Kidney (tissue), 14 donors: Measurements from ENCODE around the gene TOX4. TPM values are rescaled to one million over a fixed set of nuclear protein-coding genes. Genes with fewer than 3 reads are reported as not detected.

ENCODE experiments used
- DNase-seq, 5 donors: peaks; one replicate each; pipeline ENCODE4 v3.0.0-alpha.2; 2013 to 2020
- FAIRE-seq: peaks from 2 replicates; lab custom pipeline; 2012; peaks lifted over from hg19 to GRCh38; lab: Jason Lieb, UNC
- H3K27ac ChIP-seq, 2 donors: one replicate each; pipeline ENCODE4 v1.7.0; 2013; ENCODE audit warnings: low read depth in 2 of 2, low read length in 2 of 2, inconsistent platforms in 1 of 2
- H3K27me3 ChIP-seq: one replicate; pipeline ENCODE4 v1.7.1; 2013; ENCODE audit warnings: low read length, inconsistent platforms; ENCODE audit not compliant: control insufficient read depth, insufficient read depth
- H3K36me3 ChIP-seq, 3 donors: one replicate each; pipeline versions ENCODE4 v1.7.0 to v1.7.1; 2013; ENCODE audit warnings: low read length in 3 of 3, control low read depth in 1 of 3, inconsistent platforms in 1 of 3; ENCODE audit not compliant: insufficient read depth in 3 of 3, control insufficient read depth in 2 of 3
- H3K4me1 ChIP-seq, 3 donors: one replicate each; pipeline versions ENCODE4 v1.7.0 to v1.7.1; 2013; ENCODE audit warnings: low read length in 3 of 3, inconsistent platforms in 1 of 3, low read depth in 1 of 3; ENCODE audit not compliant: control insufficient read depth in 2 of 3, insufficient read depth in 2 of 3
- H3K4me3 ChIP-seq, 3 donors: one replicate each; pipeline versions ENCODE4 v1.7.0 to v1.8.1; 2013; ENCODE audit warnings: low read length in 3 of 3, control low read depth in 1 of 3, inconsistent platforms in 1 of 3
- H3K9ac ChIP-seq, 3 donors: one replicate each; pipeline versions ENCODE4 v1.7.0 to v1.7.1; 2013; ENCODE audit warnings: low read length in 3 of 3, control low read depth in 1 of 3, inconsistent platforms in 1 of 3
- H3K9me3 ChIP-seq, 3 donors: one replicate each; pipeline versions ENCODE4 v1.7.0 to v1.7.1; 2013; ENCODE audit warnings: low read length in 3 of 3, control low read depth in 1 of 3, inconsistent platforms in 1 of 3; ENCODE audit not compliant: control insufficient read depth in 2 of 3, insufficient read depth in 1 of 3
- intact Hi-C: fragments of 100-400 bp; cut with DNase I; formaldehyde crosslinking; loops from one replicate; pipeline ENCODE4 v1.11.1; 2022
- polyA plus RNA-seq: library from polyadenylated mRNA; stranded (reverse); fragments of 350-450 nt; fragmentation: Illumina TruSeq; extraction: RNeasy Lipid Tissue Mini Kit (QIAGEN cat#74804); gene quantifications from one replicate; pipeline ENCODE4 v1.2.3, GENCODE V29; 2014; ENCODE audit warnings: low read depth, low replicate concordance; ENCODE audit not compliant: insufficient read depth
- total RNA-seq: library from RNA; stranded (reverse); fragmentation: NEBNext Ultra II Directional; extraction: Animal tissue kit (Norgen Biotek cat#: 25700); gene quantifications from one replicate; pipeline ENCODE4 v1.2.1, GENCODE V29; 2021
- TF ChIP-seq, protein P1 (sequence below): IDR thresholded peaks from 3 replicates; pipeline ENCODE4 v1.5.1; 2012; ENCODE audit warnings: mild to moderate bottlenecking, moderate library complexity, borderline replicate concordance; ENCODE audit not compliant: insufficient read depth; ENCODE audit errors: extremely low read depth
- donor health status: control.
- donor health status: control.
- donor health status: control.
- donor health status: control.
- donor health status: control.
- donor health status: DM: yes; HTN: yes; CAD: no.
- donor health status: Normal renal cell carcinoma (clear cell type).

The TOX4 gene
- total and polyA plus RNA-seq, 2 donors from 2014 or later = 31.0 to 75.9 TPM

DNA sequence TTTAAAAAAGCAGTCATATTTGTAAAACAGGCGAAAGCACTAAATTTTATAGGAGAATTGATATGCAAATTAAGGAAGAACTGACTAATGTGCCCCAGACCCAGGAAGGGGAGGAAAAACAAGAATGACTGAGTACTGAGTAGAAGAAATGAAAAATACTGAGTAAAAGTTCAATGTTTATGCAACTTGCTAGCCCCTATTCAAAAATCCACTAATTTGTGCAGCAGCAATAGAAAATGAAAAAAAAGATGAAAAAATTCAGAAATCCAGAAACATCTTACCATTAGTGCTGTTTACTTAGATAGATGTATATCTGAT lies 27.1 kb upstream of the TOX4 start:
- H3K9ac ChIP-seq = no peak overlapping the region
- TF ChIP-seq, protein P1, sequence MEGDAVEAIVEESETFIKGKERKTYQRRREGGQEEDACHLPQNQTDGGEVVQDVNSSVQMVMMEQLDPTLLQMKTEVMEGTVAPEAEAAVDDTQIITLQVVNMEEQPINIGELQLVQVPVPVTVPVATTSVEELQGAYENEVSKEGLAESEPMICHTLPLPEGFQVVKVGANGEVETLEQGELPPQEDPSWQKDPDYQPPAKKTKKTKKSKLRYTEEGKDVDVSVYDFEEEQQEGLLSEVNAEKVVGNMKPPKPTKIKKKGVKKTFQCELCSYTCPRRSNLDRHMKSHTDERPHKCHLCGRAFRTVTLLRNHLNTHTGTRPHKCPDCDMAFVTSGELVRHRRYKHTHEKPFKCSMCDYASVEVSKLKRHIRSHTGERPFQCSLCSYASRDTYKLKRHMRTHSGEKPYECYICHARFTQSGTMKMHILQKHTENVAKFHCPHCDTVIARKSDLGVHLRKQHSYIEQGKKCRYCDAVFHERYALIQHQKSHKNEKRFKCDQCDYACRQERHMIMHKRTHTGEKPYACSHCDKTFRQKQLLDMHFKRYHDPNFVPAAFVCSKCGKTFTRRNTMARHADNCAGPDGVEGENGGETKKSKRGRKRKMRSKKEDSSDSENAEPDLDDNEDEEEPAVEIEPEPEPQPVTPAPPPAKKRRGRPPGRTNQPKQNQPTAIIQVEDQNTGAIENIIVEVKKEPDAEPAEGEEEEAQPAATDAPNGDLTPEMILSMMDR = no peak
- FAIRE-seq = no peak

DNA sequence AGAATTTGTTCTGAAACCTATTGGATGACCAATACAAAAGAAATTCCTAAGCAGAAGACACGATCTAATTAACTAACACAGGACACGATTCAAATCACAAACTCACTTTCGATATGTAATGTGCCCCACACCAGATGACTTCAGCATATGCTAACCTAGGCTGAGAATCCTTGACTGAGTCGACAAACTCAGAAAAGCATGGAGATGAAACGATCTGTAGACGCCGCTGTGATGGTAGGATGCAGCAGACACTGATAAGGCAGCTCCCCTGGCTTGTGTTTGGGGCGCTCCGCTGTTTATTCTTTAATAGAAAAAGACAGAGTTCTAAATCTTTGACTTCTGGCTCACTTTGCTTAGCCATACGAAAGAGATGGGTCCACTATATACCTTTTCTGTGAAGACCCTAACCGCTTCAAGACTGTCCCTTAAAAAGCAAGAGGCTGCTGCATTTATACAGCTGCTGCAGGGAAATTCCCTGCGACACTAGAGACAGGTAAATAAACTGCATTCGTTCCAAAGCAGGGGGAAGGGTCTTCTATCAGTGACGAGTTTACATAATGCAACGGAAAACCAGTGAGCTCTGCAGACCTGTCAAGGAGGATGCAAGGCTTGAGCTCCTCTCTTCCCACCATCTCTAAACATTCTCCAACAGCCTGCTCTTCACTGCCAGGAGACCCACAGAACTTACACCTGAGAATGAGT lies 22.0 kb upstream of the TOX4 start:
- TF ChIP-seq, protein P1 = no peak
- H3K27me3 ChIP-seq = no peaks in the 10 kb centered on the region
- no peaks in the 10 kb centered on the region for H3K9me3 ChIP-seq
- DNase-seq (peak in 2 of 5 donors; percentile 38 to 47), FAIRE-seq (no peak)
- H3K4me3 ChIP-seq = peak overlapping the region; percentile 83 to 99 (median 98)
- peak overlapping the region in 1 of 2 donors; percentile 86 for H3K27ac ChIP-seq
- H3K36me3 ChIP-seq = peaks cover 0 to 1% (median 0%) of the 10 kb centered on the region in 3 donors
- H3K4me1 ChIP-seq = peaks cover 3 to 11% (median 6%) of the 10 kb centered on the region in 3 donors
- H3K9ac ChIP-seq = peak overlapping the region; percentile 76 to 95 (median 79)
- intact Hi-C loops = no loop called here

More for the DNA sequence above, 27.1 kb upstream of the TOX4 start:
- H3K4me3 ChIP-seq = no peak overlapping the region
- no peaks in the 10 kb centered on the region for H3K27me3 ChIP-seq
- no peak overlapping the region for H3K27ac ChIP-seq
- peaks cover 0 to 7% (median 1%) of the 10 kb centered on the region in 3 donors for H3K4me1 ChIP-seq
- no peaks in the 10 kb centered on the region for H3K9me3 ChIP-seq
- DNase-seq = no peak
- intact Hi-C loops = no loop called here
- no peaks in the 10 kb centered on the region for H3K36me3 ChIP-seq

DNA sequence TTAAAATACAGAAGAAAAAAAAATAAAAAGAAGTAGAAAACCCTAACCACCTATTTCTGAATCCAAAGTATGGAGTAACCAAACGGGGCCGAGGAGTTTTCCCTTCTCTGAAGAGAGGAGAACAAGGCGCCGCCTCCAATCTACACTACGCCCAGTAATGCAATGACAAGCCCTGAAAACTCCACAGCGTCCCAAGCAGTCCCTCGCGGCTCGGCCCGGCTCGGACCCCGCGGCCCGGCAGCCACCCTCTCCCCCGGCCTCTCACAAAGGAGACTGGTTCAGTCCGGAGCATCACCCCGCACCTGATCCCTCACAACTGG lies 21.4 kb upstream of the TOX4 start:
- Histone ChIP-seq H3K27ac (peak overlapping the region; percentile 64 to 86), H3K4me3 (peak overlapping the region; percentile 83 to 99 (median 98)), H3K9ac (peak overlapping the region; percentile 76 to 95 (median 79)), H3K36me3 (peaks cover 0 to 3% (median 0%) of the 10 kb centered on the region in 3 donors), H3K9me3 (no peaks in the 10 kb centered on the region), H3K4me1 (peaks cover 3 to 11% (median 6%) of the 10 kb centered on the region in 3 donors), H3K27me3 (no peaks in the 10 kb centered on the region)
- TF ChIP-seq, protein P1 = no peak
- intact Hi-C loops = no loop called here
- no peak for FAIRE-seq
- no peak for DNase-seq
